Heart right ventricle (tissue), 16 donors: ENCODE results near the gene PRKAA1. TPM values are rescaled to one million over a fixed set of nuclear protein-coding genes. Genes with fewer than 3 reads are reported as not detected.

Experiments used
- ATAC-seq, 8 donors: fragments of 200-7000 bp; cut with Tn5 transposase; one replicate each; pipeline ENCODE4 v1.9.1; 2020; ENCODE audit warnings: mild to moderate bottlenecking in 8 of 8, moderate library complexity in 8 of 8, moderate number of reproducible peaks in 1 of 8
- DNase-seq, 2 donors: peaks; one replicate each; pipeline ENCODE4 v3.0.0-alpha.2; 2020
- H3K27ac ChIP-seq, 10 donors: fragments of 200-600 bp; sonication (generic) in 2 of 10; one replicate each; pipeline versions ENCODE4 v1.5.0 to v1.8.0; 2020 to 2022; ENCODE audit warnings: mild to moderate bottlenecking in 3 of 10
- H3K27me3 ChIP-seq, 7 donors: fragments of 200-600 bp; one replicate each; pipeline ENCODE4 v1.8.0; 2021 to 2022; ENCODE audit warnings: mild to moderate bottlenecking in 2 of 7
- H3K36me3 ChIP-seq, 9 donors: fragments of 200-600 bp; sonication (generic) in 1 of 9; one replicate each; pipeline versions ENCODE4 v1.5.0 to v1.8.0; 2020 to 2022; ENCODE audit warnings: mild to moderate bottlenecking in 2 of 9
- H3K4me1 ChIP-seq, 9 donors: fragments of 200-600 bp; sonication (generic) in 1 of 9; one replicate each; pipeline versions ENCODE4 v1.5.0 to v1.8.0; 2020 to 2022; ENCODE audit warnings: mild to moderate bottlenecking in 4 of 9
- H3K4me3 ChIP-seq, 10 donors: fragments of 200-600 bp; sonication (generic) in 2 of 10; one replicate each; pipeline versions ENCODE4 v1.5.0 to v1.8.0; 2020 to 2022; ENCODE audit warnings: mild to moderate bottlenecking in 7 of 10, moderate library complexity in 2 of 10
- H3K9me3 ChIP-seq, 11 donors: fragments of 200-600 bp in 10 of 11; sonication (generic) in 2 of 11; one replicate each; pipeline versions ENCODE4 v1.5.0 to v1.8.0; 2013 to 2022; ENCODE audit warnings: mild to moderate bottlenecking in 2 of 11, control low read depth in 1 of 11, moderate library complexity in 1 of 11
- WGBS, 2 donors: extraction: QIAGEN DNeasy Blood & Tissue Kit; methylation state at CpG; one replicate each; pipeline ENCODE4 v1.1.7; 2013; ENCODE audit warnings: inconsistent platforms in 1 of 2; 5-methylcytosine and 5-hydroxymethylcytosine counted together
- intact Hi-C, 10 donors: fragments of 100-400 bp; cut with DNase I; formaldehyde crosslinking; loops; one replicate each; pipeline versions ENCODE4 v1.11.1 to v1.14.2; 2022
- polyA plus RNA-seq, 2 donors: library from polyadenylated mRNA; stranded (reverse); fragments of 200-250 nt; gene quantifications; one replicate each; pipeline ENCODE4 v1.2.3, GENCODE V29; 2013
- total RNA-seq, 10 donors: library from RNA; stranded (reverse); fragmentation: NEBNext Ultra II Directional in 3 of 10; extraction: Animal tissue kit (Norgen Biotek cat#: 25700) in 3 of 10; gene quantifications; one replicate each; pipeline versions ENCODE4 v1.2.1 to v1.2.4, GENCODE V29; 2021 to 2023
- TF ChIP-seq, protein P1 (sequence below), 9 donors: fragments of 200-600 bp; sonication (generic) in 2 of 9; IDR thresholded peaks; one replicate each; pipeline versions ENCODE4 v1.5.0 to v1.8.0; 2021 to 2022; ENCODE audit warnings: antibody characterized with exemption in 9 of 9, mild to moderate bottlenecking in 5 of 9, moderate library complexity in 1 of 9
- donor health status: Arrhythmogenic right ventricular cardiomyopathy.
- donor health status: ischemic (EF 13 %, LVEDD 7.1; RV severe dilation, severe dysfunction).
- donor health status: healthy with polysubstance abuse.
- donor health status: DM: no; HTN: yes; CAD: no.
- donor health status: DM: no; HTN: no; CAD: no.
- donor health status: ischemic (EF 25% LVEDD 6.9; RV normal size, moderate dysfunction).
- donor health status: ischemic (EF 25% LVEDD 5.7; RV mildly dilated, moderate dysfunction).
- donor health status: healthy.
- donor health status: DM: yes; HTN: yes; CAD: no.
- donor health status: Ischemic cardiomyopathy.
- donor health status: ischemic (EF 35%, LVEDD 5.7; RV mildly dilated, moderate dysfunction).
- donor health status: nonischemic (EF 11% LVEDD 7.7; RV severe dilation, severe dysfunction).
- donor health status: DM: yes; HTN: yes; CAD: no.
- donor health status: PGD.
- donor health status: ischemic (EF 29% LVEDD 5.4; RV normal size, mild dysfunction).
- donor health status: nonischemic (EF 23%, LVEDD 6.1; RV moderate dilation, normal function).

Gene PRKAA1
- total and polyA plus RNA-seq, 12 donors: 11.0 to 53.2 (median 41.2) TPM

GRCh38 chr5:40784916-40785315, 13.3 kb downstream of the PRKAA1 start:
- WGBS, 2 donors: 88 to 90% methylated on average over 1 of the region's 1 CpG
- Histone ChIP-seq H3K4me1 (peaks cover 0 to 58% (median 28%) of the 10 kb centered on the region in 9 donors), H3K4me3 (no peak overlapping the region), H3K9me3 (peaks cover 0 to 16% (median 5%) of the 10 kb centered on the region in 11 donors), H3K27me3 (no peaks in the 10 kb centered on the region), H3K27ac (no peak overlapping the region), H3K36me3 (peaks cover 0 to 14% (median 0%) of the 10 kb centered on the region in 9 donors)
- intact Hi-C loops: no loop called here
- TF ChIP-seq, protein P1, sequence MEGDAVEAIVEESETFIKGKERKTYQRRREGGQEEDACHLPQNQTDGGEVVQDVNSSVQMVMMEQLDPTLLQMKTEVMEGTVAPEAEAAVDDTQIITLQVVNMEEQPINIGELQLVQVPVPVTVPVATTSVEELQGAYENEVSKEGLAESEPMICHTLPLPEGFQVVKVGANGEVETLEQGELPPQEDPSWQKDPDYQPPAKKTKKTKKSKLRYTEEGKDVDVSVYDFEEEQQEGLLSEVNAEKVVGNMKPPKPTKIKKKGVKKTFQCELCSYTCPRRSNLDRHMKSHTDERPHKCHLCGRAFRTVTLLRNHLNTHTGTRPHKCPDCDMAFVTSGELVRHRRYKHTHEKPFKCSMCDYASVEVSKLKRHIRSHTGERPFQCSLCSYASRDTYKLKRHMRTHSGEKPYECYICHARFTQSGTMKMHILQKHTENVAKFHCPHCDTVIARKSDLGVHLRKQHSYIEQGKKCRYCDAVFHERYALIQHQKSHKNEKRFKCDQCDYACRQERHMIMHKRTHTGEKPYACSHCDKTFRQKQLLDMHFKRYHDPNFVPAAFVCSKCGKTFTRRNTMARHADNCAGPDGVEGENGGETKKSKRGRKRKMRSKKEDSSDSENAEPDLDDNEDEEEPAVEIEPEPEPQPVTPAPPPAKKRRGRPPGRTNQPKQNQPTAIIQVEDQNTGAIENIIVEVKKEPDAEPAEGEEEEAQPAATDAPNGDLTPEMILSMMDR (IDR thresholded peaks at IDR 0.05): no peak
- no peak for DNase-seq
- ATAC-seq: no peak

DNA sequence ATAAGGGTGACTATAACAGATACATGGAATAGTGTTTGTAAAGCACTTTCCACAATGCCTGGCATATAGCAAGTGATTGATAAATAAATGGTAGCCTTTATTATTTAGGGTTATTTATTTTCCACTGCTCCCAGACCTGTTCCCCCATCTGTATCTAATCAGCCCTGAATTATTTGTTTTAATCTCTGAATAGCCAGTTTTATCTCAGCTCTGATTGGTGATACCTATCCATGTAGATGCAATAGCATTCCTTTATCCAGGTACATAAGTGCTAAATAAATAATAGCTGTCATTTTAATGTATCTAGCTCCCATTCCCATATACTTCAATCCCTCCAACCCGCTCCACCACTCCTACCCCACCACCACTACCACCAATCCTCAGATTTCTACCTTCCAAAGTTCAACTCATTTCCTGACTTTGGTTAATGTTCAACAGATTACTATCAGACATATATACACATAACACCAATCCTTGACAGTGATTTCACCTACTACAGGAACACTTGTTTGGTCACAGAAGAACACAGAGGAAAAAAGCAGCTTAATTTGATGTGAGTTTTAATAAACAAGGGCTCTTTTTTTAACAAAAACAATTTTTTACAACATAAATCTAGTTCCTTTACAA, 14.0 kb downstream of the PRKAA1 start:
- ATAC-seq: no peak
- intact Hi-C loops: no loop called here
- Histone ChIP-seq H3K4me1 (peaks cover 0 to 52% (median 27%) of the 10 kb centered on the region in 9 donors), H3K4me3 (no peak overlapping the region), H3K27me3 (no peaks in the 10 kb centered on the region), H3K9me3 (peaks cover 0 to 16% (median 5%) of the 10 kb centered on the region in 11 donors), H3K27ac (no peak overlapping the region), H3K36me3 (peaks cover 0 to 14% (median 0%) of the 10 kb centered on the region in 9 donors)
- no peak for DNase-seq
- 97 to 100% methylated on average over 1 of the region's 1 CpG for WGBS, 2 donors
- TF ChIP-seq, protein P1 (IDR thresholded peaks at IDR 0.05): no peak

GRCh38 chr5:40781843-40782409, 16.2 kb downstream of the PRKAA1 start:
- DNase-seq (peak in 1 of 2 donors; percentile 11), ATAC-seq (peak; percentile 50 to 91 (median 70))
- H3K27me3 ChIP-seq: no peaks in the 10 kb centered on the region
- no peak overlapping the region for H3K27ac ChIP-seq
- peaks cover 0 to 50% (median 27%) of the 10 kb centered on the region in 9 donors for H3K4me1 ChIP-seq
- TF ChIP-seq, protein P1 (IDR thresholded peaks at IDR 0.05): no peak
- no peak overlapping the region for H3K4me3 ChIP-seq
- peaks cover 0 to 8% (median 0%) of the 10 kb centered on the region in 9 donors for H3K36me3 ChIP-seq
- intact Hi-C loops: no loop called here
- H3K9me3 ChIP-seq: peaks cover 0 to 4% (median 0%) of the 10 kb centered on the region in 11 donors

DNA sequence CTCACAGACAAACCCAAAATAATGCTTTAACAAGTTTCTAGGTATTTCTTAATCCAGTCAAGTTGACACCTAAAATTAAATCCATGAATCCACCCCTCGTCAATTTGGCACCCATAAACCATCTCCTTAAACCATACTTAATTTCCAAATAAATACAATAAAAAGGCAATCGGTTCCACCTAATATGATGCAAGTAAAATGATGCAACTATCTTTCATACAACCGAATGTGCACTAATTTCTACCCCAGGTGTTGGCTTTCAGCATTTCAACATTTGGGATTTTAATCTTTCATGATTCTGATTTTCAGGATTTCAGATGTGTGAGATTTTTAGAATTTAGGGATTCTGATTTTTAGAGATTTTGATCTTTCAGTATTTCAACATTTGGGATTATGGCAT, 17.3 kb downstream of the PRKAA1 start:
- TF ChIP-seq, protein P1 (IDR thresholded peaks at IDR 0.05): no peak
- Histone ChIP-seq H3K27ac (no peak overlapping the region), H3K36me3 (peaks cover 0 to 19% (median 4%) of the 10 kb centered on the region in 9 donors), H3K4me1 (peaks cover 0 to 60% (median 30%) of the 10 kb centered on the region in 9 donors), H3K27me3 (no peaks in the 10 kb centered on the region), H3K9me3 (no peaks in the 10 kb centered on the region), H3K4me3 (no peak overlapping the region)
- intact Hi-C loops: no loop called here
- WGBS, 2 donors: 94 to 97% methylated on average over 3 of the region's 3 CpGs
- DNase-seq: no peak
- ATAC-seq: no peak
